Measurements from ENCODE around the gene MMP11.

Gene MMP11

GRCh38 chr22:23754220-23754919 lies 18.3 kb upstream of the MMP11 start, which contains the start of gene VPREB3:
VPREB3 (minus strand) TSS chr22:23754425; CDS start chr22:23754363, 62 bp downstream.
- Histone ChIP-seq H3K27me3 (ENCODE audit: insufficient read depth, poor library complexity, severe bottlenecking) (no peaks in the 10 kb centered on the region), H3K27ac (replicated peaks) (no peak within 1 kb of the TSS), H3K4me3 (replicated peaks; ENCODE audit: insufficient read depth, low read length) (no peak within 1 kb of the TSS)
- no peak for DNase-seq (ENCODE audit: low read depth in 1 of 2, low spot score in 1 of 2)
- TF ChIP-seq SPI1 (IDR thresholded peaks at IDR 0.05; ENCODE audit: borderline replicate concordance, low read depth) = no peak
- no peak for TF ChIP-seq GABPA (IDR thresholded peaks at IDR 0.05; ENCODE audit: low read depth)
- no peak for TF ChIP-seq POLR2AphosphoS5 (IDR thresholded peaks at IDR 0.05; ENCODE audit: low read depth)
- no peak for TF ChIP-seq REST (IDR thresholded peaks at IDR 0.05; ENCODE audit: insufficient replicate concordance, low read depth)
- no peak for TF ChIP-seq CTCF (IDR thresholded peaks at IDR 0.05; ENCODE audit: insufficient read depth, low read length)

- no peak for DNase-seq (ENCODE audit: low read depth in 1 of 2, low spot score in 1 of 2)
- no peak for TF ChIP-seq POLR2AphosphoS5 (IDR thresholded peaks at IDR 0.05; ENCODE audit: low read depth)
- no peak for TF ChIP-seq GABPA (IDR thresholded peaks at IDR 0.05; ENCODE audit: low read depth)
- TF ChIP-seq SPI1 (IDR thresholded peaks at IDR 0.05; ENCODE audit: borderline replicate concordance, low read depth) = no peak
- TF ChIP-seq CTCF (IDR thresholded peaks at IDR 0.05; ENCODE audit: insufficient read depth, low read length) = no peak
- no peak for TF ChIP-seq REST (IDR thresholded peaks at IDR 0.05; ENCODE audit: insufficient replicate concordance, low read depth)
- H3K27ac ChIP-seq (replicated peaks) = no peak overlapping the region
- no peaks in the 10 kb centered on the region for H3K27me3 ChIP-seq (ENCODE audit: insufficient read depth, poor library complexity, severe bottlenecking)
- no peak overlapping the region for H3K4me3 ChIP-seq (replicated peaks; ENCODE audit: insufficient read depth, low read length)
These were observed 17.5 kb upstream of the MMP11 start for GRCh38 chr22:23754980-23755636.

GRCh38 chr22:23755711-23756110 lies 16.9 kb upstream of the MMP11 start:
- DNase-seq (ENCODE audit: low read depth in 1 of 2, low spot score in 1 of 2) = no peak
- TF ChIP-seq GABPA (IDR thresholded peaks at IDR 0.05; ENCODE audit: low read depth) (no peak), SPI1 (IDR thresholded peaks at IDR 0.05; ENCODE audit: borderline replicate concordance, low read depth) (no peak), REST (IDR thresholded peaks at IDR 0.05; ENCODE audit: insufficient replicate concordance, low read depth) (no peak), CTCF (IDR thresholded peaks at IDR 0.05; ENCODE audit: insufficient read depth, low read length) (no peak), POLR2AphosphoS5 (IDR thresholded peaks at IDR 0.05; ENCODE audit: low read depth) (no peak)
- Histone ChIP-seq H3K27me3 (ENCODE audit: insufficient read depth, poor library complexity, severe bottlenecking) (no peaks in the 10 kb centered on the region), H3K27ac (replicated peaks) (no peak overlapping the region), H3K4me3 (replicated peaks; ENCODE audit: insufficient read depth, low read length) (no peak overlapping the region)

All from HL-60 (cell line).